Measurements from ENCODE around the gene OR52A5.
A peak's percentile ranks its signal among the peaks of the same experiment; 100 is the strongest.

The OR52A5 gene

GRCh38 chr11:5107285-5107684 lies 30.9 kb downstream of the OR52A5 start:
- no peak for DNase-seq

GRCh38 chr11:5103066-5103465 lies 35.1 kb downstream of the OR52A5 start:
- no peak for DNase-seq

- no peak for DNase-seq
Measured at GRCh38 chr11:5102246-5102645, 35.9 kb downstream of the OR52A5 start.

- no peak for DNase-seq
Measured at GRCh38 chr11:5096011-5096410, 42.1 kb downstream of the OR52A5 start.

GRCh38 chr11:5092821-5093585 lies 45.2 kb downstream of the OR52A5 start:
- DNase-seq = peak; percentile 31

GRCh38 chr11:5090668-5091067 lies 47.5 kb downstream of the OR52A5 start:
- DNase-seq = no peak

- DNase-seq = no peak
Measured at GRCh38 chr11:5088556-5088955, 49.6 kb downstream of the OR52A5 start.

GRCh38 chr11:5083602-5084001 lies 54.6 kb downstream of the OR52A5 start:
- DNase-seq = no peak

GRCh38 chr11:5081405-5081804 lies 56.8 kb downstream of the OR52A5 start:
- no peak for DNase-seq
